Hepatocyte (in vitro differentiated cells): ENCODE data around the gene CCN6.

ENCODE experiments used
- EZH2phosphoT487 ChIP-seq: fragments of 200-600 bp; sonication (generic); IDR thresholded peaks from one replicate; pipeline ENCODE4 v1.6.1; 2018; ENCODE audit warnings: antibody characterized with exemption, mild to moderate bottlenecking, low read depth, moderate library complexity; ENCODE audit not compliant: unreplicated experiment, severe bottlenecking
- TF ChIP-seq, protein P1 (sequence below): fragments of 200-600 bp; sonication (generic); IDR thresholded peaks from 2 replicates; pipeline ENCODE4 v1.5.1; 2016; ENCODE audit warnings: antibody characterized with exemption, mild to moderate bottlenecking; ENCODE audit not compliant: poor library complexity

DNA sequence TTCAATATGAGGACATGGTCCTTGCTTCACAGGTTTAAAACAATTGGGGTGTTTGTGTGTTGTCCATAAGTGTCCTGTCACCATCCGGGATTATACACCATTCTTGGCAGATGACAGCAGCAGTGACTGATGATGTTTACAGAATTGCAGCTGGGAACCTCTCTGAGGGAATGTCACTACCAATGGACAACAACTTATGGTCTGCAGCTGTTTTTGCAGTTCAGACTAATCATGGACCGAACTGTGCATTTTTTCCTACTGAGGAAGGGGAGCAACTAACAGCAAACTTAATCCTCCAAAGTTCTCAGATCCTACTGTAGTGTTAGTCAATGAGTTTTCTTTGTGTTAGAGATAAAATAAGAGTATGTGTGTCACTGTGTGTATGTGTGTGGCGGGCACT lies 59.5 kb downstream of the CCN6 start:
- TF ChIP-seq, protein P1, sequence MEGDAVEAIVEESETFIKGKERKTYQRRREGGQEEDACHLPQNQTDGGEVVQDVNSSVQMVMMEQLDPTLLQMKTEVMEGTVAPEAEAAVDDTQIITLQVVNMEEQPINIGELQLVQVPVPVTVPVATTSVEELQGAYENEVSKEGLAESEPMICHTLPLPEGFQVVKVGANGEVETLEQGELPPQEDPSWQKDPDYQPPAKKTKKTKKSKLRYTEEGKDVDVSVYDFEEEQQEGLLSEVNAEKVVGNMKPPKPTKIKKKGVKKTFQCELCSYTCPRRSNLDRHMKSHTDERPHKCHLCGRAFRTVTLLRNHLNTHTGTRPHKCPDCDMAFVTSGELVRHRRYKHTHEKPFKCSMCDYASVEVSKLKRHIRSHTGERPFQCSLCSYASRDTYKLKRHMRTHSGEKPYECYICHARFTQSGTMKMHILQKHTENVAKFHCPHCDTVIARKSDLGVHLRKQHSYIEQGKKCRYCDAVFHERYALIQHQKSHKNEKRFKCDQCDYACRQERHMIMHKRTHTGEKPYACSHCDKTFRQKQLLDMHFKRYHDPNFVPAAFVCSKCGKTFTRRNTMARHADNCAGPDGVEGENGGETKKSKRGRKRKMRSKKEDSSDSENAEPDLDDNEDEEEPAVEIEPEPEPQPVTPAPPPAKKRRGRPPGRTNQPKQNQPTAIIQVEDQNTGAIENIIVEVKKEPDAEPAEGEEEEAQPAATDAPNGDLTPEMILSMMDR, result no peak
- no peak for TF ChIP-seq EZH2phosphoT487
